Peyer's patch (tissue), 4 donors: Measurements from ENCODE around the gene PF4V1. TPM values are rescaled to one million over a fixed set of nuclear protein-coding genes. Genes with fewer than 3 reads are reported as not detected.

Experiments used
- DNase-seq, 3 donors: peaks; one replicate each; pipeline ENCODE4 v3.0.0-alpha.2; 2017 to 2019
- H3K27ac ChIP-seq, 4 donors: fragments of 200-600 bp; sonication (generic); one replicate each; pipeline ENCODE4 v1.5.1; 2016 to 2019
- H3K27me3 ChIP-seq, 2 donors: fragments of 200-600 bp; sonication (generic); one replicate each; pipeline ENCODE4 v1.5.1; 2019
- H3K36me3 ChIP-seq, 3 donors: fragments of 200-600 bp; sonication (generic); one replicate each; pipeline ENCODE4 v1.5.1; 2016 to 2019
- H3K4me1 ChIP-seq, 4 donors: fragments of 200-600 bp; sonication (generic); one replicate each; pipeline ENCODE4 v1.5.1; 2016 to 2019
- H3K4me3 ChIP-seq, 4 donors: fragments of 200-600 bp; sonication (generic); 1 replicate in 3 of 4; 2 replicates in 1 of 4; pipeline ENCODE4 v1.5.1; 2016 to 2019; ENCODE audit warnings: mild to moderate bottlenecking in 1 of 4
- H3K9me3 ChIP-seq, 4 donors: fragments of 200-600 bp; sonication (generic); one replicate each; pipeline ENCODE4 v1.5.1; 2016 to 2019; ENCODE audit warnings: mild to moderate bottlenecking in 1 of 4
- CTCF ChIP-seq, 6 experiments: fragments of 450-650 bp in 4 of 6; fragments of 200-600 bp in 2 of 6; sonication (generic) in 1 of 6; IDR thresholded peaks; one replicate each; pipeline ENCODE4 v1.5.1; 2017 to 2019; ENCODE audit warnings: antibody characterized with exemption in 6 of 6, mild to moderate bottlenecking in 3 of 6, moderate library complexity in 1 of 6
- POLR2A ChIP-seq, 2 donors: fragments of 450-650 bp; IDR thresholded peaks; one replicate each; pipeline ENCODE4 v1.5.1; 2017; ENCODE audit warnings: antibody characterized with exemption in 2 of 2, mild to moderate bottlenecking in 2 of 2, moderate library complexity in 2 of 2
- total RNA-seq, 4 donors: library from RNA; depleted of rRNA; stranded (reverse); fragments of >200 nt; gene quantifications; one replicate each; pipeline ENCODE4 v1.1.0, GENCODE V29; 2016

PF4V1 gene
- total RNA-seq, 4 donors from 2014 or later = not detected

DNA sequence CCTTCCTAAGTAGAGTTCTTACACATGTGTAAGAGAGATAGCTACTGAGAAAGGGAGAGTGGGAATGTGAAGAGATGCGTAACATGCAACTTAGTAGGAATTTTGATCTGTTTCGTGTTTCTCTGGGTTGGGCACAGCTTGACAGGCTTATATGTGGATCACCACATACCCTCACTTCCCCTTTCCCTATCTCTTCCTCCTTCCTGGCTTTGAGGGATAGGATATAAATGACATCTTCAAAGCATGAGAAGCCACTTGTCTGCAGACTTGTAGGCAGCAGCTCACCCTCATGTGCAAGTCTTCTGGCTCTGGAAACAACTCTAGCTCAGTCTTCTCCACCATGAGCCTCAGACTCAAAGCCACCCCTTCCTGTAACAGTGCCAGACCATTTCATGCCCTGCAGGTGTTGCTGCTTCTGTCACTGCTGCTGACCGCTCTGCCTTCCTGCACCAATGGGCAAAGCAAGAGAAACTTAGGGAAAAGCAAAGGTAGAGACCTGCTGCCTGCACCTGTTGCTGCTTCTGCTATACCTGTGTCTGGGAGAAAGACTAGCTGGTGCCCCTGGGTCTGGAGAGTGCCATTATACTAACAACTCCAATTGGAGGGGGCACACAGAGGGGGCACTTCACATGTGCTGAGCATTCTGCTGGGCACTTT lies 5.4 kb upstream of the PF4V1 start:
- TF ChIP-seq POLR2A (IDR thresholded peaks at IDR 0.05) (no peak), CTCF (IDR thresholded peaks at IDR 0.05) (no peak)
- Histone ChIP-seq H3K4me1 (no peaks in the 10 kb centered on the region), H3K27me3 (no peaks in the 10 kb centered on the region), H3K36me3 (no peaks in the 10 kb centered on the region), H3K9me3 (no peaks in the 10 kb centered on the region), H3K4me3 (no peak overlapping the region), H3K27ac (no peak overlapping the region)
- DNase-seq = no peak

DNA sequence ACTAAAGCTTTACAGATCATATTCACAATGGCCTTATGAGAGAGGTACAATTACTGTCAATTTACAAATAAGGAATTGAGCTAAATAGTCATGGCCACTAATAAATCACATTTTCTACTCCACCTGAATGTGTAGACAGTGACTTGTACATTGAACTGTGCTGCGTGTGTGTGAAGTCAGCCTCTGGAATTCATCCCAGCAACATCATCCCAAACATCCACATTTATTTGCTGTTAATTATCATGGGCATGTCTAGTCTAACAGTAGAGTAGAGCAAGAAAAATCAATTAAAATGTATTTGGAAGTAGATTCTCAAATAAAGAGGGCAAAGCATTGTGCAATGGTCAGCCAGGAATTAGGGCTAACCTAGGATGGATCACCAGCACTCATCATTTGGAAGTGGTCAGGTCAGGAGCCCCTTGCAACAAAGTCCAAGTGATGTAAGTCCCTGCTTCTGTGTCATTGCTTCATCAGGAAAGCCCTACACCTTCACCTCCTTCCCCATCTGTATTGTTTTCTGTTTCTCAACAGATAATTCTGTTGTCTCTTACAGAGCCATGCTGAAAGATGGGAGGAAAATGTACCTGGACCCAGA lies 4.8 kb upstream of the PF4V1 start:
- H3K9me3 ChIP-seq = no peaks in the 10 kb centered on the region
- no peak overlapping the region for H3K27ac ChIP-seq
- no peaks in the 10 kb centered on the region for H3K36me3 ChIP-seq
- DNase-seq = no peak
- TF ChIP-seq CTCF (IDR thresholded peaks at IDR 0.05) (no peak), POLR2A (IDR thresholded peaks at IDR 0.05) (no peak)
- H3K27me3 ChIP-seq = no peaks in the 10 kb centered on the region
- H3K4me3 ChIP-seq = no peak overlapping the region
- peaks cover 0 to 3% (median 0%) of the 10 kb centered on the region in 4 donors for H3K4me1 ChIP-seq

- TF ChIP-seq CTCF (IDR thresholded peaks at IDR 0.05) = no peak
- TF ChIP-seq POLR2A (IDR thresholded peaks at IDR 0.05) = no peak
- DNase-seq = no peak
- H3K4me3 ChIP-seq = no peak overlapping the region
- H3K4me1 ChIP-seq = peaks cover 0 to 3% (median 0%) of the 10 kb centered on the region in 4 donors
- H3K27me3 ChIP-seq = no peaks in the 10 kb centered on the region
- no peak overlapping the region for H3K27ac ChIP-seq
- H3K36me3 ChIP-seq = no peaks in the 10 kb centered on the region
- no peaks in the 10 kb centered on the region for H3K9me3 ChIP-seq
Measured at GRCh38 chr4:73850261-73850970, 2.7 kb upstream of the PF4V1 start.

GRCh38 chr4:73851293-73851692 lies 1.8 kb upstream of the PF4V1 start:
- Histone ChIP-seq H3K27me3 (no peaks in the 10 kb centered on the region), H3K27ac (no peak overlapping the region), H3K4me1 (peaks cover 0 to 3% (median 0%) of the 10 kb centered on the region in 4 donors), H3K9me3 (no peaks in the 10 kb centered on the region), H3K36me3 (no peaks in the 10 kb centered on the region), H3K4me3 (no peak overlapping the region)
- DNase-seq = no peak
- TF ChIP-seq CTCF (IDR thresholded peaks at IDR 0.05) = no peak

GRCh38 chr4:73852771-73853170 lies 325 bp upstream of the PF4V1 start:
- Histone ChIP-seq H3K9me3 (no peaks in the 10 kb centered on the region), H3K27me3 (no peaks in the 10 kb centered on the region), H3K4me1 (peaks cover 0 to 3% (median 0%) of the 10 kb centered on the region in 4 donors), H3K4me3 (no peak overlapping the region), H3K36me3 (no peaks in the 10 kb centered on the region), H3K27ac (no peak overlapping the region)
- DNase-seq = no peak
- no peak for TF ChIP-seq CTCF (IDR thresholded peaks at IDR 0.05)
- TF ChIP-seq POLR2A (IDR thresholded peaks at IDR 0.05) = no peak
